OCI-LY1 (cell line): Measurements from ENCODE around the gene IZUMO4.

Source experiments
- CTCF ChIP-seq: fragments of 200-600 bp; sonication (generic), shearing (Covaris generic); IDR thresholded peaks from 2 replicates; pipeline ENCODE4 v1.5.1; 2017; ENCODE audit warnings: mild to moderate bottlenecking, antibody characterized with exemption, low read length, moderate library complexity, mixed read lengths
- EZH2 ChIP-seq: fragments of 200-600 bp; sonication (generic), shearing (Covaris generic); IDR thresholded peaks from 2 replicates; pipeline ENCODE4 v1.8.0; 2017; ENCODE audit warnings: borderline replicate concordance, mixed run types, mild to moderate bottlenecking, antibody characterized with exemption, low read length, moderate library complexity, mixed read lengths

- TF ChIP-seq CTCF (no peak), EZH2 (no peak)
Observed at GRCh38 chr19:2056837-2057192, 39.9 kb upstream of the IZUMO4 start.
